GM13977 (cell line): Measurements from ENCODE around the gene GAP43.

Experiments
- DNase-seq: peaks from one replicate; pipeline ENCODE4 v3.0.0; 2012; ENCODE audit warnings: low spot score
- CTCF ChIP-seq: IDR thresholded peaks from 2 replicates; pipeline ENCODE4 v1.5.1; 2012; ENCODE audit warnings: mild to moderate bottlenecking, control low read depth; ENCODE audit not compliant: insufficient read depth; ENCODE audit errors: extremely low read depth, missing control alignments
- in situ Hi-C: fragments of 300-500 bp; cut with MboI; formaldehyde crosslinking; loops from one replicate; pipeline ENCODE4 v1.12.0; 2022; ENCODE audit warnings: low sequenced_read_pairs, low pct_unique_long_range_greater_than_20kb, mixed read lengths, inconsistent platforms; ENCODE audit not compliant: unreplicated experiment

GAP43 gene

GRCh38 chr3:115758076-115758763, 134.9 kb downstream of the GAP43 start:
- no peak for TF ChIP-seq CTCF
- DNase-seq, result no peak
- in situ Hi-C loops, result no loop called here

GRCh38 chr3:115760716-115761115, 137.4 kb downstream of the GAP43 start:
- DNase-seq, result no peak
- in situ Hi-C loops, result no loop called here
- no peak for TF ChIP-seq CTCF

GRCh38 chr3:115761927-115762305, 138.6 kb downstream of the GAP43 start:
- DNase-seq, result no peak
- TF ChIP-seq CTCF, result no peak
- in situ Hi-C loops, result no loop called here

- in situ Hi-C loops, result no loop called here
- DNase-seq, result no peak
- TF ChIP-seq CTCF, result no peak
Observed at GRCh38 chr3:115766587-115767482, 143.5 kb downstream of the GAP43 start.

- in situ Hi-C loops, result no loop called here
- DNase-seq, result no peak
- TF ChIP-seq CTCF, result no peak
Observed at GRCh38 chr3:115768661-115769060, 145.4 kb downstream of the GAP43 start.
